Ishikawa (cell line): ENCODE data around the gene FIGLA.

Experiments used
- CEBPB ChIP-seq: IDR thresholded peaks from 2 replicates; pipeline ENCODE4 v1.6.1; 2012
- CREB1 ChIP-seq: IDR thresholded peaks from 2 replicates; pipeline ENCODE4 v1.6.1; 2012; ENCODE audit warnings: low read depth
- EGR1 ChIP-seq: IDR thresholded peaks from 2 replicates; pipeline ENCODE4 v1.6.1; 2012
- EP300 ChIP-seq: IDR thresholded peaks from 2 replicates; pipeline ENCODE4 v1.6.1; 2012; ENCODE audit warnings: borderline replicate concordance
- FOXM1 ChIP-seq: IDR thresholded peaks from 2 replicates; pipeline ENCODE4 v1.6.1; 2012; ENCODE audit warnings: low read depth, borderline replicate concordance
- NFIC ChIP-seq: IDR thresholded peaks from 2 replicates; pipeline ENCODE4 v1.6.1; 2012
- RAD21 ChIP-seq: IDR thresholded peaks from 2 replicates; pipeline ENCODE4 v1.6.1; 2012; ENCODE audit warnings: low read depth
- REST ChIP-seq: IDR thresholded peaks from 2 replicates; pipeline ENCODE4 v1.6.1; 2012; ENCODE audit warnings: low read depth, mild to moderate bottlenecking
- TAF1 ChIP-seq: IDR thresholded peaks from 2 replicates; pipeline ENCODE4 v1.6.1; 2012; ENCODE audit warnings: low read depth, mild to moderate bottlenecking
- TCF12 ChIP-seq: IDR thresholded peaks from 2 replicates; pipeline ENCODE4 v1.6.1; 2012; ENCODE audit warnings: low read depth
- TEAD4 ChIP-seq: IDR thresholded peaks from 2 replicates; pipeline ENCODE4 v1.6.1; 2012
- USF1 ChIP-seq: IDR thresholded peaks from 2 replicates; pipeline ENCODE4 v1.6.1; 2012
- YY1 ChIP-seq: IDR thresholded peaks from 2 replicates; pipeline ENCODE4 v1.6.1; 2012; ENCODE audit warnings: low read depth
- ZBTB7A ChIP-seq: IDR thresholded peaks from 2 replicates; pipeline ENCODE4 v1.6.1; 2012; ENCODE audit warnings: low read depth
- TF ChIP-seq, protein P1 (sequence below): IDR thresholded peaks from 2 replicates; pipeline ENCODE4 v1.6.1; 2012

FIGLA gene

DNA sequence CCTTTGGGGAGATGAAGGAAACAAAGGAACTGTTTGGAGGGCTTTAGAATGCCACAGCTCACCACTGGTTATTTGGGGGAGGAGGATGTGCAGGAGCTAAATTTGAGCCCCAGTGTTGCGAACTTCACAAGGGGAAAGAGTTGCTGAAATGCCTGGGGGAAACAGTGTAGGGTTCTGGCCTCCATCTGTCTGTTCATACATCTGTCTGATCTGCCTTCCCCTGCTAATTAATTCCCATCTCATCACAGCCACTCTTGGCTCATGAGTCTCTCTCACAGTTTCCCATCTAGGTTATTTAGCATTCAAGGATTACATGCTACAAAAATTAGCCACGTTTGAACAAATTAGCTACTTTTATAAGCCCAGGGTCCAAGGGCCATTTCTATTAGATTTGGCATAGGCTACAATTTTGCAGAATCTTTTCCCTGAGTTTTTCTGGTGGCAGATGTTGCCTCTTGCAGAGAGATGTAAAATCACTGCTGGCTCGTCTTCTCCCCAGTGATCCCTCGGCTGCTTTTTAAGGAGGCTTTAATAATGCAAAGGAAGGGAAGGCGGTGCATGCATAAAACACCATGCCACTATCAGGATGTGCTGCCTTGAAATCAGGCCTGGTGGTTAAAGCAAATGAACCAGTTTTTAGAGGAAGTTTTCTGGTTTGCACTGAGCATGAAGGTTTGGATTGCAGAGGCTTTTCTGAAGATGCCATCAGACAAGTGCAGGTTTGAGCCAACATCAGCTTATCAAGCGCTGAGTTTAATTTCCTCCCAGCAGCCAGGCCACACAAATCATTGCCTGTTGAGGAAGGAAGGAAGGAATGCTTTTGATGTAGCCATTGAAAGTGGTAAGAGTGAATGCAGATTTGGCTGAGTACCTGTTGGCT is 57.4 kb downstream of the FIGLA start:
- no peak for TF ChIP-seq RAD21
- TF ChIP-seq NFIC = no peak
- no peak for TF ChIP-seq ZBTB7A
- TF ChIP-seq CEBPB = no peak
- no peak for TF ChIP-seq YY1
- TF ChIP-seq, protein P1, sequence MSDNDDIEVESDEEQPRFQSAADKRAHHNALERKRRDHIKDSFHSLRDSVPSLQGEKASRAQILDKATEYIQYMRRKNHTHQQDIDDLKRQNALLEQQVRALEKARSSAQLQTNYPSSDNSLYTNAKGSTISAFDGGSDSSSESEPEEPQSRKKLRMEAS = no peak
- TF ChIP-seq FOXM1 = no peak
- TF ChIP-seq EP300 = no peak
- TF ChIP-seq TCF12 = no peak
- TF ChIP-seq TEAD4 = no peak
- TF ChIP-seq EGR1 = no peak
- no peak for TF ChIP-seq TAF1
- TF ChIP-seq USF1 = no peak

DNA sequence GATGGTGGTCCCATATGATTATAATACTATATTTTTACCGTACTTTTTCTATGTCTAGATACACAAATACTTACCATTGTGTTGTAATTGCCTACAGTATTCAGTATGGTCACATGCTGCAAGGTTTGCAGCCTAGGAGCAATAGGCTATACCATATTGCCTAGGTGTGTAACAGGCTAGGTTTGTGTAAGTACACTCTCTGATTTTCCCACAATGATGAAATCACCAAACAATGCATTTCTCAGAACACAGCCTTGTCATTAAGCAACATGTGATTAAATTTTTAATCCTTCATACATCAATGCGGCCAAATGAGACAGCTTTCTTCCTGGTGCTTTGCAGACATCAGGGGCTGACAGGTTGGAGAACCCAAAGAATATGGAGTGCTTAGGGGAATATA is 59.7 kb downstream of the FIGLA start:
- TF ChIP-seq TAF1 (no peak), FOXM1 (no peak), EGR1 (no peak), NFIC (no peak), TEAD4 (no peak), EP300 (no peak), YY1 (no peak), TCF12 (no peak), CREB1 (no peak), USF1 (no peak), ZBTB7A (no peak), REST (no peak), RAD21 (no peak), CEBPB (no peak)
- TF ChIP-seq, protein P1 = no peak

DNA sequence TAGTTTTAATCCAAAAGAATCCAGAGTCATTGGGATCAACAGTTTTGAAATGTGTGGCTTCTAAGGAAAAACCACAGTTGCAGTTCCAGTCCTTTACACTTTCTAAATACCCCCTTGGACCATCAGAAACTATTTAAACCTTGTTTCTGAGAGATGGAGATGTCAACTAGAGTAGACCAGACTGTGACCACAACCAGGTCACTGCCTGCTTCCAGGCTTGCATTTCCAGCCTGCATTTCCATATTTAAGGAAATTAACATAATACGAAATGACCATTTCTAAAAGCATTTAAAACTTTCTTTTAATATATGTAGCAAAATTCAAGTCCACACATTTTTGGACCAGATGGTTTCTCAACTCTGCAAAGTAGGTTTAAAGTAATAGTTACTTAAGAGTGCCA is 60.8 kb downstream of the FIGLA start:
- no peak for TF ChIP-seq EGR1
- no peak for TF ChIP-seq FOXM1

DNA sequence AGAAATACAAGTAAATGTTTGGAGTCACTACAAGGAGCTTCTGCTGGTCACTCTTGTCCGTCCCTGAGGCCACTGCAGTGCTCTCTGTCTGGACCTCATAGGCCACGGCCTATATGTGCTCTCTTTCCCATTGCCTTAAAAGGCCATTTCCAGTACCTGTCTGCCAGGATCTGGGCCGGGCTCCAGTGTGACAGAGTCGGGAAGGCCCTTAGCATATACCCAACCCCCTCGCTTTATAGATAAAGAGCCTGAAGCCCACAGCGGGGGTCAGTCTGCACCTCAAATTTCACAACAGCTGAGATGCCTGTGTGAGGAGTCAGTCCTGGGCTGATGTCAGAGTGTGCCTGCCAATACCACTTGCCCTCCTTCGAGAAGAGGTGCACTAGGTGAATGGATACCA is 62.3 kb downstream of the FIGLA start:
- TF ChIP-seq EGR1 = no peak
- no peak for TF ChIP-seq TAF1
- no peak for TF ChIP-seq USF1
- TF ChIP-seq, protein P1 = no peak
- TF ChIP-seq CEBPB = no peak
- no peak for TF ChIP-seq CREB1
- no peak for TF ChIP-seq RAD21
- TF ChIP-seq FOXM1 = no peak
- no peak for TF ChIP-seq REST
- TF ChIP-seq TEAD4 = no peak
- no peak for TF ChIP-seq ZBTB7A
